IMR-90 (cell line): ENCODE results near the gene PCDHB11.
"Not testable (repeated sequence)": the region's sequence is repeated elsewhere in the genome, so short reads cannot be mapped to it uniquely, and the experiment has no call there.

Experiments used
- MAFK ChIP-seq: IDR thresholded peaks from 2 replicates; pipeline ENCODE4 v1.6.1; 2012; ENCODE audit warnings: low read depth, low read length, improper control_type of control experiment
- RAD21 ChIP-seq: IDR thresholded peaks from 2 replicates; pipeline ENCODE4 v1.6.1; 2012; ENCODE audit warnings: low read length, improper control_type of control experiment
- RFX5 ChIP-seq: IDR thresholded peaks from 2 replicates; pipeline ENCODE4 v1.8.0; 2012; ENCODE audit warnings: low read depth, mild to moderate bottlenecking, low read length, moderate library complexity
- TF ChIP-seq, protein P1 (sequence below): conservative IDR thresholded peaks from 2 replicates; pipeline ENCODE4 v1.5.1; 2012; ENCODE audit warnings: mild to moderate bottlenecking, low read depth, low read length, improper control_type of control experiment
- TF ChIP-seq, protein P2 (sequence below): fragments of 150-350 bp; IDR thresholded peaks from 2 replicates; pipeline ENCODE4 v1.6.1; 2016; ENCODE audit warnings: low read depth, mild to moderate bottlenecking, low read length, moderate library complexity, borderline replicate concordance

DNA sequence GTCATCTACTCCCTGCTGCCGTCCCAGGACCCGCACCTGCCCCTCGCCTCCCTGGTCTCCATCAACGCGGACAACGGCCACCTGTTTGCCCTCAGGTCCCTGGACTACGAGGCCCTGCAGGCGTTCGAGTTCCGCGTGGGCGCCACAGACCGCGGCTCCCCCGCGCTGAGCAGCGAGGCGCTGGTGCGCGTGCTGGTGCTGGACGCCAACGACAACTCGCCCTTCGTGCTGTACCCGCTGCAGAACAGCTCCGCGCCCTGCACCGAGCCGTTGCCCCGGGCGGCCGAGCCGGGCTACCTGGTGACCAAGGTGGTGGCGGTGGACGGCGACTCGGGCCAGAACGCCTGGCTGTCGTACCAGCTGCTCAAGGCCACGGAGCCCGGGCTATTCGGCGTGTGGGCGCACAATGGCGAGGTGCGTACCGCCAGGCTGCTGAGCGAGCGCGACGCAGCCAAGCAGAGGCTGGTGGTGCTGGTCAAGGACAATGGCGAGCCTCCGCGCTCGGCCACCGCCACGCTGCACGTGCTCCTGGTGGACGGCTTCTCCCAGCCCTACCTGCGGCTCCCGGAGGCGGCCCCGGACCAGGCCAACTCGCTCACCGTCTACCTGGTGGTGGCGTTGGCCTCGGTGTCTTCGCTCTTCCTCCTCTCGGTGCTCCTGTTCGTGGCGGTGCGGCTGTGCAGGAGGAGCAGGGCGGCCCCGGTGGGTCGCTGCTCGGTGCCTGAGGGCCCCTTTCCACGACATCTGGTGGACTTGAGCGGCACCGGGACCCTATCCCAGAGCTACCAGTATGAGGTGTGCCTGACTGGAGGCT is 24.9 kb upstream of the PCDHB11 start:
- TF ChIP-seq MAFK, RAD21, RFX5: not testable (repeated sequence)
- TF ChIP-seq, protein P1, sequence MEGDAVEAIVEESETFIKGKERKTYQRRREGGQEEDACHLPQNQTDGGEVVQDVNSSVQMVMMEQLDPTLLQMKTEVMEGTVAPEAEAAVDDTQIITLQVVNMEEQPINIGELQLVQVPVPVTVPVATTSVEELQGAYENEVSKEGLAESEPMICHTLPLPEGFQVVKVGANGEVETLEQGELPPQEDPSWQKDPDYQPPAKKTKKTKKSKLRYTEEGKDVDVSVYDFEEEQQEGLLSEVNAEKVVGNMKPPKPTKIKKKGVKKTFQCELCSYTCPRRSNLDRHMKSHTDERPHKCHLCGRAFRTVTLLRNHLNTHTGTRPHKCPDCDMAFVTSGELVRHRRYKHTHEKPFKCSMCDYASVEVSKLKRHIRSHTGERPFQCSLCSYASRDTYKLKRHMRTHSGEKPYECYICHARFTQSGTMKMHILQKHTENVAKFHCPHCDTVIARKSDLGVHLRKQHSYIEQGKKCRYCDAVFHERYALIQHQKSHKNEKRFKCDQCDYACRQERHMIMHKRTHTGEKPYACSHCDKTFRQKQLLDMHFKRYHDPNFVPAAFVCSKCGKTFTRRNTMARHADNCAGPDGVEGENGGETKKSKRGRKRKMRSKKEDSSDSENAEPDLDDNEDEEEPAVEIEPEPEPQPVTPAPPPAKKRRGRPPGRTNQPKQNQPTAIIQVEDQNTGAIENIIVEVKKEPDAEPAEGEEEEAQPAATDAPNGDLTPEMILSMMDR: not testable (repeated sequence)
- TF ChIP-seq, protein P2, sequence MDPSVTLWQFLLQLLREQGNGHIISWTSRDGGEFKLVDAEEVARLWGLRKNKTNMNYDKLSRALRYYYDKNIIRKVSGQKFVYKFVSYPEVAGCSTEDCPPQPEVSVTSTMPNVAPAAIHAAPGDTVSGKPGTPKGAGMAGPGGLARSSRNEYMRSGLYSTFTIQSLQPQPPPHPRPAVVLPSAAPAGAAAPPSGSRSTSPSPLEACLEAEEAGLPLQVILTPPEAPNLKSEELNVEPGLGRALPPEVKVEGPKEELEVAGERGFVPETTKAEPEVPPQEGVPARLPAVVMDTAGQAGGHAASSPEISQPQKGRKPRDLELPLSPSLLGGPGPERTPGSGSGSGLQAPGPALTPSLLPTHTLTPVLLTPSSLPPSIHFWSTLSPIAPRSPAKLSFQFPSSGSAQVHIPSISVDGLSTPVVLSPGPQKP: not testable (repeated sequence)
